B cell (primary cell): Measurements from ENCODE around the gene LIME1. TPM values are rescaled to one million over a fixed set of nuclear protein-coding genes. Genes with fewer than 3 reads are reported as not detected.

Source experiments
- ATAC-seq: fragments of 200-7000 bp; cut with Tn5 transposase; one replicate; pipeline ENCODE4 v1.10.0; 2021; ENCODE audit warnings: low read depth, mild to moderate bottlenecking, moderate number of reproducible peaks, moderate library complexity
- CTCF ChIA-PET: fragments of 350-600 bp; sonication (Branson Sonifier 250); formaldehyde crosslinking; loops from one replicate; lab custom pipeline; 2021; ENCODE audit warnings: antibody characterized with exemption, inconsistent platforms; lab: Charles Lee
- POLR2A ChIA-PET: fragments of 350-600 bp; sonication (Branson Sonifier 250); formaldehyde crosslinking; loops from one replicate; lab custom pipeline; 2021; ENCODE audit warnings: antibody characterized with exemption; lab: Charles Lee
- DNase-seq: peaks from one replicate; pipeline ENCODE4 v3.0.0; 2013
- H2AFZ ChIP-seq: 2 replicates; pipeline ENCODE4 v1.6.1; 2012; ENCODE audit warnings: mild to moderate bottlenecking, low read depth, low read length; ENCODE audit not compliant: insufficient read depth, poor library complexity, severe bottlenecking
- H3K27ac ChIP-seq, 2 donors: 1 replicate in 1 of 2; 2 replicates in 1 of 2; pipeline ENCODE4 v1.5.1; 2012 to 2013; ENCODE audit warnings: low read length in 2 of 2, mild to moderate bottlenecking in 2 of 2, moderate library complexity in 1 of 2
- H3K27me3 ChIP-seq, 4 experiments: fragments of 200-600 bp in 1 of 4; sonication (generic) in 1 of 4; replicated peaks in 1 of 4; 1 replicate in 2 of 4; 2 replicates in 2 of 4; pipeline versions ENCODE4 v1.6.1 to v1.7.0; 2013 to 2016; ENCODE audit warnings: low read length in 3 of 4, mild to moderate bottlenecking in 2 of 4, mixed read lengths in 1 of 4, moderate library complexity in 1 of 4; ENCODE audit not compliant: insufficient read depth in 4 of 4, control insufficient read depth in 3 of 4; ENCODE audit errors: control extremely low read depth in 1 of 4
- H3K36me3 ChIP-seq, 2 experiments: replicated peaks in 1 of 2; 1 replicate in 1 of 2; 2 replicates in 1 of 2; pipeline versions ENCODE4 v1.6.1 to v1.7.1; 2013; ENCODE audit warnings: low read length in 1 of 2; ENCODE audit not compliant: insufficient read depth in 2 of 2, control insufficient read depth in 1 of 2; ENCODE audit errors: control extremely low read depth in 1 of 2, extremely low read depth in 1 of 2
- H3K4me1 ChIP-seq, 2 donors: fragments of 200-600 bp in 1 of 2; sonication (generic) in 1 of 2; 1 replicate in 1 of 2; 2 replicates in 1 of 2; pipeline versions ENCODE4 v1.5.1 to v1.6.1; 2013 to 2017; ENCODE audit warnings: low read length in 2 of 2; ENCODE audit not compliant: control insufficient read depth in 2 of 2, insufficient read depth in 2 of 2
- H3K4me2 ChIP-seq: replicated peaks from 2 replicates; pipeline ENCODE3; 2012; ENCODE audit warnings: mild to moderate bottlenecking, low read depth, low read length; ENCODE audit not compliant: poor library complexity, severe bottlenecking
- H3K4me3 ChIP-seq, 5 experiments: fragments of 200-600 bp in 1 of 5; sonication (generic) in 1 of 5; 1 replicate in 3 of 5; 2 replicates in 2 of 5; pipeline versions ENCODE4 v1.5.1 to v1.7.0; 2011 to 2016; ENCODE audit warnings: low read length in 4 of 5, mild to moderate bottlenecking in 4 of 5, low read depth in 2 of 5, control low read depth in 1 of 5, moderate library complexity in 1 of 5; ENCODE audit not compliant: insufficient read depth in 1 of 5; ENCODE audit errors: control extremely low read depth in 1 of 5, extremely low read depth in 1 of 5
- H3K79me2 ChIP-seq: fragments of 200-600 bp; sonication (generic); one replicate; pipeline ENCODE4 v1.6.0; 2016; ENCODE audit warnings: low read length; ENCODE audit not compliant: control insufficient read depth, insufficient read depth
- H3K9ac ChIP-seq: fragments of 200-600 bp; sonication (generic); 2 replicates; pipeline ENCODE4 v1.6.1; 2017; ENCODE audit warnings: mild to moderate bottlenecking, low read length, moderate library complexity
- H3K9me3 ChIP-seq, 3 donors: one replicate each; pipeline versions ENCODE4 v1.6.1 to v1.7.1; 2013; ENCODE audit warnings: low read length in 2 of 3; ENCODE audit not compliant: control insufficient read depth in 2 of 3, insufficient read depth in 1 of 3; ENCODE audit errors: control extremely low read depth in 1 of 3
- H4K20me1 ChIP-seq: 2 replicates; pipeline ENCODE4 v1.6.0; 2012; ENCODE audit warnings: mild to moderate bottlenecking, low read length; ENCODE audit not compliant: insufficient read depth, control insufficient read depth, poor library complexity, severe bottlenecking
- H3K27ac Mint-ChIP-seq: one replicate; pipeline ENCODE4 v1.8.0; 2021; ENCODE audit warnings: mixed read lengths
- H3K27me3 Mint-ChIP-seq: one replicate; pipeline ENCODE4 v1.8.0; 2021; ENCODE audit warnings: mixed read lengths
- H3K4me1 Mint-ChIP-seq: one replicate; pipeline ENCODE4 v1.8.0; 2021; ENCODE audit warnings: mixed read lengths
- H3K4me3 Mint-ChIP-seq: one replicate; pipeline ENCODE4 v1.8.0; 2021; ENCODE audit warnings: mixed read lengths
- H3K9me3 Mint-ChIP-seq: one replicate; pipeline ENCODE4 v1.8.0; 2022; ENCODE audit warnings: mixed read lengths; ENCODE audit not compliant: insufficient read depth
- CTCF ChIP-seq: fragments of 200-600 bp; IDR thresholded peaks from one replicate; pipeline ENCODE4 v1.8.0; 2022; ENCODE audit warnings: antibody characterized with exemption, mild to moderate bottlenecking
- EZH2 ChIP-seq: IDR thresholded peaks from 2 replicates; pipeline ENCODE4 v1.6.1; 2012; ENCODE audit warnings: borderline replicate concordance, low read depth, mild to moderate bottlenecking, moderate library complexity, low read length; ENCODE audit not compliant: insufficient read depth, poor library complexity, severe bottlenecking
- WGBS: methylation state at CpG from one replicate; pipeline ENCODE4 v1.1.5; 2013; ENCODE audit warnings: missing lambda C conversion rate; ENCODE audit not compliant: insufficient coverage; 5-methylcytosine and 5-hydroxymethylcytosine counted together
- intact Hi-C: fragments of 100-400 bp; cut with micrococcal nuclease; formaldehyde crosslinking; loops from one replicate; pipeline ENCODE4 v1.10.0; 2022
- polyA plus RNA-seq: library from polyadenylated mRNA; depleted of rRNA; stranded (reverse); fragments of >200 nt; gene quantifications from 2 replicates; pipeline ENCODE4 v1.2.3, GENCODE V29; 2012
- total RNA-seq, 2 donors: library from RNA; stranded (reverse); fragments of 120-200 nt in 1 of 2; gene quantifications; 1 replicate in 1 of 2; 2 replicates in 1 of 2; pipeline versions ENCODE4 v1.2.3 to v1.2.4, GENCODE V29; 2013 to 2022

LIME1 gene
- total and polyA plus RNA-seq, 2 donors (not counting 1 experiment from before 2014, with no cell fraction given): 14.5 to 95.2 TPM

GRCh38 chr20:63734111-63734945 is 2.1 kb upstream of the LIME1 start:
- CTCF ChIA-PET: no interaction called here
- WGBS: 96% methylated on average over 25 of the region's 25 CpGs
- H3K9me3 ChIP-seq: no peaks in the 10 kb centered on the region
- peaks cover 31% of the 10 kb centered on the region for H3K4me1 Mint-ChIP-seq
- H3K4me3 Mint-ChIP-seq: no peak overlapping the region
- no peak for ATAC-seq
- no peak overlapping the region for H3K27ac Mint-ChIP-seq
- no peak overlapping the region for H3K4me2 ChIP-seq
- H2AFZ ChIP-seq: no peak overlapping the region
- H3K27me3 Mint-ChIP-seq: no peaks in the 10 kb centered on the region
- H3K79me2 ChIP-seq: peaks cover 44% of the 10 kb centered on the region
- peaks cover 0 to 24% of the 10 kb centered on the region in 2 experiments for H3K36me3 ChIP-seq
- H3K27ac ChIP-seq: no peak overlapping the region
- H3K9me3 Mint-ChIP-seq: no peaks in the 10 kb centered on the region
- POLR2A ChIA-PET: no interaction called here
- H3K4me1 ChIP-seq: peaks cover 50 to 61% of the 10 kb centered on the region in 2 donors
- TF ChIP-seq EZH2: no peak
- no peak for TF ChIP-seq CTCF
- H3K27me3 ChIP-seq: no peaks in the 10 kb centered on the region
- no peak overlapping the region for H3K9ac ChIP-seq
- intact Hi-C loops: no loop called here
- H3K4me3 ChIP-seq: no peak overlapping the region
- peaks cover 58% of the 10 kb centered on the region for H4K20me1 ChIP-seq
- DNase-seq: no peak
